Measurements from ENCODE around the gene TCN2. TPM values are rescaled to one million over a fixed set of nuclear protein-coding genes. Genes with fewer than 3 reads are reported as not detected.

Gene TCN2
- total and polyA plus RNA-seq, 10 of the 15 experiments (the other 5 are each of a cell fraction or from before 2014, with no cell fraction given) = 5.4 to 21.8 (median 11.0) TPM

- TF ChIP-seq USF2 (IDR thresholded peaks at IDR 0.05; ENCODE audit: borderline replicate concordance, low read depth, low read length) = no peak
- TF ChIP-seq HCFC1 (IDR thresholded peaks at IDR 0.05; ENCODE audit: low read length) = 0 out of 2 replicates have a peak, but pooled peaks have one; percentile 25
- TF ChIP-seq MEF2B (IDR thresholded peaks at IDR 0.05; ENCODE audit: partially characterized antibody, poor library complexity, severe bottlenecking) = peak; percentile 54
- TF ChIP-seq E2F4 (IDR thresholded peaks at IDR 0.05; ENCODE audit: low read depth, low read length) = no peak
- peak; percentile 96 for TF ChIP-seq RAD21 (IDR thresholded peaks at IDR 0.05; ENCODE audit: insufficient read depth, low read depth, low read length)
- TF ChIP-seq CTCF (IDR thresholded peaks at IDR 0.05 in 2 of 3, conservative IDR thresholded peaks at IDR 0.05 in 1 of 3; ENCODE audit: control insufficient read depth in 2 of 3, extremely low read depth in 1 of 3, insufficient read depth in 1 of 3, low read depth in 3 of 3, low read length in 3 of 3) = peak; percentile 92 to 96 (median 93)
- no peak for TF ChIP-seq CUX1 (IDR thresholded peaks at IDR 0.05; ENCODE audit: insufficient replicate concordance, low read depth, low read length)
- TF ChIP-seq CREM (IDR thresholded peaks at IDR 0.05; ENCODE audit: low read depth) = 0 out of 2 replicates have a peak, but pooled peaks have one; percentile 4
- 0 out of 2 replicates have a peak, but pooled peaks have one; percentile 24 for TF ChIP-seq EED (IDR thresholded peaks at IDR 0.05; ENCODE audit: low read depth)
- peak; percentile 48; the same call in 1 of the 2 replicates for TF ChIP-seq NBN (IDR thresholded peaks at IDR 0.05)
- TF ChIP-seq RBBP5 (conservative IDR thresholded peaks at IDR 0.05) = no peak
- no peak for TF ChIP-seq RAD51 (IDR thresholded peaks at IDR 0.05)
- TF ChIP-seq CBX3 (IDR thresholded peaks at IDR 0.05; ENCODE audit: borderline replicate concordance, low read depth) = no peak
- no peak for TF ChIP-seq PAX8 (IDR thresholded peaks at IDR 0.05)
- TF ChIP-seq KAT2A (conservative IDR thresholded peaks at IDR 0.05; ENCODE audit: control insufficient read depth, low read depth, low read length) = no peak
- TF ChIP-seq MTA3 (IDR thresholded peaks at IDR 0.05; ENCODE audit: borderline replicate concordance, low read length) = no peak
- peak in 1 of 2 experiments; percentile 12; a peak in 1 of 4 replicates for TF ChIP-seq ETV6 (conservative IDR thresholded peaks at IDR 0.05 in 1 of 2, IDR thresholded peaks at IDR 0.05 in 1 of 2; ENCODE audit: borderline replicate concordance in 1 of 2, low read depth in 1 of 2)
- no peak for TF ChIP-seq YBX1 (IDR thresholded peaks at IDR 0.05)
- no peak for TF ChIP-seq BACH1 (IDR thresholded peaks at IDR 0.05; ENCODE audit: borderline replicate concordance)
- TF ChIP-seq SP1 (IDR thresholded peaks at IDR 0.05; ENCODE audit: low read depth, low read length) = peak; percentile 8
- peak; percentile 94 for TF ChIP-seq SMC3 (IDR thresholded peaks at IDR 0.05; ENCODE audit: borderline replicate concordance, low read length)
- no peak for TF ChIP-seq SUZ12 (IDR thresholded peaks at IDR 0.05; ENCODE audit: unreplicated experiment)
These were observed 27.7 kb downstream of the TCN2 start (continued) for GRCh38 chr22:30634471-30635233.

Data from GM12878 (cell line).